NK-92 (cell line): ENCODE data around the gene INTS13.
"Not testable (repeated sequence)": the region's sequence is repeated elsewhere in the genome, so short reads cannot be mapped to it uniquely, and the experiment has no call there.

Experiments used
- DNase-seq: peaks from one replicate; lab custom pipeline; 2025; ENCODE audit not compliant: unreplicated experiment; lab: John Stamatoyannopoulos, UW

Gene INTS13

DNA sequence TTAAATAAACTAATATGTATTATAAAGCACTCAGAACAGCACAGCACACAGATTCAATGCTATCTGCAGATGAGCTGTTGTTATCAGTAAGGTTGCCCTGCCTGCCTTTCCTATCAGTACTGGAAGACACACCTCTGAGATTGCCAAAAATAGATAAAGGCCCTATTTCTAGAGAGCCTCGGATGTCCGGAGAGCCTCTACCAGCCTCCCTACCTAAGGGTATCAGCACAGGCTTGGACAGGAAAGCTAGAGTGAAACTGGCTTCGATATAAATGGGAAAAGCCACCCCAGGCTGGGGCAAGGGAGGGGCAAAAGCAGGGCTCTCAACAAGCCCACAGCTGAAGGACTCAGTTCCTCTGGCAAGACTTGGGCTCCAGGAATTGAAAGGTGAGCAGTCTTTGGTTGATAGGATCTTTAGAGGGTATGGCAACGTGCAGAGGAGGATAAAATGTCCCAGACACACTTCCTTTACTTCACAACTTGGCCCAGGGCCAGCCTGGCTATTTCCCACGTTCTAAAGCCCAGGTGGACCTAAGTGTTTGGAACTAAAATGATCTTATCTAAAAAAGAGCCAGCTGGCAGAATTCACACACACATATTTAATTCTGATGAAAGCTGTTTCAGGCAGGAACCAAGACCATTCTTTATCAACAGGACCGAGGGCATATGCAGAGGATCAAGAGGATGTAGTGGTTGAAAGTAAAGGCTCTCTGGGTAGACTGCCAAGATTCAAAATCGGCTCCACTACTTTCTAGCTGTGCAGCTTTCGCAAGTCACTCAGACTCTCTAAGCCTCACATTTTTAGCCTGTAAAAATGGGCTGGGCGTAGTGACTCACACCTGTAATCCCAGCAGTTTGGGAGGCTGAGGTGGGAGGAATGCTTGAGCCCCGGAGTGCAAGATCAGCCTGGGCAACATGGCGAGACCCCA lies 67.0 kb downstream of the INTS13 start:
- no peak for DNase-seq

DNA sequence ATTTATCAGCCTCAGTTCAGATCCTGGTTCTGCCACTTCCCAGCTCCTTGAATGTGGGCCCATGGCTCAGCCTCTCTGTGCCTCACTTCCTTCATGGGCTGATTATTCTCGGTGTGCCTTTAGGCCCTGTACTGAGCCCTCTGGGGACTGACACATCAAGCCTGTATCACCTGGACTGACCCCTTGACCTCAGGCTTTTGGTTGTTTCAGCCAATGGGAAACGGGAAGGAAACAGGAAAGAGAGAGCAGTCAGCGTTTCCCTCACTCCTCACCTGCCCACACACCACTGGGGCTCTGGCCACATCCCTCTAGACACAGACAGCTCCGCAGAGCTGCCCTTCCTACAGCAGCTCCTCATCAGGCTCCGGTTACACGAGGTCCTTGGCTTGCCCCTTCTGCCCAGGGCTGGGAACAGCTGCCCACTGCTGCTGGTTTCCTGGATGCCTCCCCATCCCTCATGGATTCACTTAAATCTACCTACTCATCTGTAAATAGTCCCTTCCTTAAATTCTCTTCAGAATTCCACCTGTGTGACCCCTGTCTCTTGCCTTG lies 67.8 kb downstream of the INTS13 start:
- DNase-seq, result no peak

- DNase-seq, result no peak
Observed at GRCh38 chr12:26869104-26869494, 68.7 kb downstream of the INTS13 start.

DNA sequence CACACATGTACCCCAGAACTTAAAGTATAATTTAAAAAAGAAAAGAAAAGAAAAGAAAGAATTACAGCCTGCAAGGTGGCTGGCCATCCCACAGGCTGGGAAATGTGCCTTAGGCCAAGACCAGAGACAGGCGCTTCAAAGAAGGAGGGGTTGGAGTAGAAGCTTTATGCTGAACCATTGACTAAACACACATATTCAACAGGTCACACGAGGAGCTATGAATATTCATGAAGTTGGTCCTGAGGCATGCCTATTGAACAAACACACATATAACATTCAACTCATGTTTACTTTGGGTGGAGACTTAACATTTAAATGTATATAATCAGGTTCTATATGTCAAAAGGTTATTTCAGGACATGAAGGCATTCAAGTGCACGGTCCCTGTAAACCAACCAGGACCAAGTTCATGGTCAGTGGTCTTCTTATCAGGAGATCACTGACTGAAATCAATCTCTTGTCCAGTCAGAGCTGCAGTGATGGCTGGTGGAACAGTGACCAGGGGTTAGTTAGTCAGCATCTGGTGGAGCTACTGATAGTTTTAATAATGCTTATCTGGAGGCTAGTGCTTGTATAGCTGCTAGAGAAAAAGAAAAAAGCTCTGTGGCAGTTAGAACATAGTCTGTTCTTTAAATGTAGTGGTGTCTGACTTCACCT lies 69.2 kb downstream of the INTS13 start:
- DNase-seq, result no peak

DNA sequence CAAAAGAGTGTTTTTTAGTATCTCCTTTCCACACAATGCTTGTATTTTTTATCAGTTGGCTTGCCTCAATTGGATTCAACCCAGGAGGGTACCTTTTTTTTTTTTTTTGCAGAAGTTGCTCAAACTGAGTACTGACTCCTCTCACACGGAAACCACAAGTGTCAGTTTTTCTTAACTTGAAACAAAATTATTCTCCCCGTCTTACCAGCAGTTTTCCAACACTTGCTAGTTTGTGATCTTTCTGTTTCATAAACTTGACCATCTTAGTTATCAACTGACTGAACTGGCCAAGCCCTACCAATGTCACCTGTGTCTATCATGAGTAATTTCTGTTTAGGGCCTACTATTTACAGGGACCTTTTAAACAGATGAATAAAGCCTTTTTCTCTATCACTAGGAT lies 70.7 kb downstream of the INTS13 start:
- no peak for DNase-seq

GRCh38 chr12:26863515-26863914 lies 74.3 kb downstream of the INTS13 start:
- DNase-seq, result no peak

DNA sequence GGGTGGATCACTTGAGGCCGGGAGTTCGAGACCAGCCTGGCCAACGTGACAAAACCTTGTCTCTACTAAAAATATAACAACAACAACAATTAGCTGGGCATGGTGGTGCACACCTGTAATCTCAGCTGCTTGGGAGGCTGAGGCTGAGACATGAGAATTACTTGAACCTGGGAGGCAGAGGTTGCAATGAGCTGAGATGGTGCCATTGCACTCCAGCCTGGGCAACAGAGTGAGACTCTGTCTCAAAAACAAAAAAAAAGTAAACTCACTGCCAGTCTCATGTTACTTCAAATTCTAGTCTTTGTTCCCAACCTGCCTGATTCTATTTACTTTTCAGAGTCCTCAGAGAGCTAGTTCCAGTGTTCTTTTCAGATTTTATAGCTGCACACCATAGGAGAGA lies 75.0 kb downstream of the INTS13 start:
- DNase-seq, result not testable (repeated sequence)

- no peak for DNase-seq
Observed at GRCh38 chr12:26861690-26862089, 76.1 kb downstream of the INTS13 start.

- no peak for DNase-seq
Observed at GRCh38 chr12:26857465-26858176, 80.2 kb downstream of the INTS13 start.

DNA sequence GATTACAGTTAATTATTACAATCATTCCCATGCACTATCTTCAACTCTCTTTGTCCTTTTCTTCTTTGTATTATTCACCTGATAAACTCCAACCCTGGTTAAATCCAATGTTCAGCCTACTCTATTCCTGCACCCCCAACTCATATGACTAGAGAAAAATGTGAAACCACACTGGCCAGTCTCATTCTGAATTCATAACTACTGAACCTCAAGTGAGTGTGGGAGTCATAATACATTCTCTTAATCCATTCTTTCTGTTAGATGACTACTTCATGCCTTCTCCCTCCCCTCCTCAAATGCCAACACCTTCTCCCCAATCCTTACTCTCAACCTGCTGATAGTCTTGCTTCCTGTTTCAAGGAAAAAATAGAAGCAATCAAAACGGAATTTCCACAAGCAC lies 82.4 kb downstream of the INTS13 start:
- no peak for DNase-seq
